Subcutaneous adipose tissue (tissue), 4 donors: ENCODE results near the gene ZNF467. TPM values are rescaled to one million over a fixed set of nuclear protein-coding genes. Genes with fewer than 3 reads are reported as not detected.

Experiments used
- CTCF ChIP-seq: fragments of 450-650 bp; IDR thresholded peaks from one replicate; pipeline ENCODE4 v1.5.1; 2016; ENCODE audit warnings: low read depth, mild to moderate bottlenecking, control low read depth, antibody characterized with exemption, moderate library complexity
- total RNA-seq, 4 donors: library from RNA; depleted of rRNA; stranded (reverse); fragments of >200 nt; gene quantifications; one replicate each; pipeline ENCODE4 v1.1.0, GENCODE V29; 2016

ZNF467 gene
- total RNA-seq, 4 donors from 2014 or later: 3.6 to 21.5 (median 4.6) TPM

- TF ChIP-seq CTCF: no peak
These were observed 54.7 kb downstream of the ZNF467 start for GRCh38 chr7:149718730-149719049.

GRCh38 chr7:149717481-149717880 is 55.9 kb downstream of the ZNF467 start:
- no peak for TF ChIP-seq CTCF

GRCh38 chr7:149716932-149717307 is 56.5 kb downstream of the ZNF467 start:
- TF ChIP-seq CTCF: no peak

GRCh38 chr7:149716007-149716931 is 57.1 kb downstream of the ZNF467 start:
- no peak for TF ChIP-seq CTCF

- TF ChIP-seq CTCF: no peak
These were observed 57.9 kb downstream of the ZNF467 start for GRCh38 chr7:149715476-149715875.

- no peak for TF ChIP-seq CTCF
These were observed 58.4 kb downstream of the ZNF467 start for GRCh38 chr7:149714910-149715471.

Other genes with a start within 250 kb of the ZNF467 start
- 10 to 100 TPM; 12.9 to 18.1 (median 14.7) TPM for gene ZNF862, start 64.8 kb upstream of the ZNF467 start, total RNA-seq
- 10 to 100 TPM in 3 of 4 donors, 1 to 10 TPM in 1; 7.5 to 32.8 (median 13.5) TPM for gene ATP6V0E2, start 100.4 kb upstream of the ZNF467 start, total RNA-seq